ENCODE results near the gene CCNY.
A peak's percentile ranks its signal among the peaks of the same experiment; 100 is the strongest.

CCNY gene

DNA sequence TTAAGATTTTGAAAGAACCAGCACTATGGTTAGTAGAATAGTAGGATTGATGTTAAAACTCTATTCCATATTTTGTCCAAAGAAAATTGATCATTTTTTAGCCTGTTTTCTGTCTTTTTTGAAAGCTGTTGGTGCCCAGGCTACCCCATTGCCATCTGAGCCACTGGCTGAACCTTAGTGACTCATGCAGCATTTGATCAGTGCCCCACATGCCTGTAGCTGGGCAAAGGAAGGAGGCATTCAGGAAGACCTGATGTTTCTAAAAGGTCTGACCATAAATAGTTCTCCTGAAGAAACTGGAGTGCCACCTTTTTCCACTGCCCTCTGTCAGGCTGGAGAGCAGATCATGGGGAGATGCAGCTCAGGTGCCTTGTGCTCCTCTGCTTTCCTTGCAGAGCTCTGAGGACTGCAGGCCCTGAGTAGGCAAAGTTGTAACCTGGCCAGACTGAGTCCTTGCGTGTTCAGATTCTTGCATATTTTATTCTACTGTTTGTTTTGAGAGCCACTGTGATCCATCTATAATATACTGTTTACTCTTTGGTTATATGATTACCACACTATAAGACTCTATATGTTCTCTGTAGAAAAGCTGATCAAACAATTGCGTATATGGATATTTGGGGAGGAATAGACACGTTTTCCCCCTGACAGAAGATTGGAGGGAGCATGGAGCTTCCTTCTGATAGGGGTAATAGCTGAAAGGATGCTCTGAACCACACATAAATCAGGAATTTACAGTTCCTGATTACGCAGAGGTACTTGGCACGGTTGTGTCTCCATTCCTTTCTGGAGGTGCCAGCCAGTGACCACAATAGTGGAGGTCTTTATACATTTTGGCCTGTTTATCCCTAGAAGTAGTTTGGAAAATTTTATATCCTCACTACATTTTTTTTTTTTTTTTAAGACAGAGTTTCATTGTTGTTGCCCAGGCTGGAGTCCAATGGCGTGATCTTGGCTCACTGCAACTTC, 219.9 kb downstream of the CCNY start:
- Mint-ChIP-seq H3K9me3 (no peaks in the 10 kb centered on the region), H3K27ac (no peak overlapping the region), H3K4me3 (no peak overlapping the region), H3K27me3 (ENCODE audit: low read depth) (no peaks in the 10 kb centered on the region), H3K36me3 (ENCODE audit: low read depth) (peaks cover 3% of the 10 kb centered on the region), H3K4me1 (ENCODE audit: low read depth) (no peaks in the 10 kb centered on the region)

DNA sequence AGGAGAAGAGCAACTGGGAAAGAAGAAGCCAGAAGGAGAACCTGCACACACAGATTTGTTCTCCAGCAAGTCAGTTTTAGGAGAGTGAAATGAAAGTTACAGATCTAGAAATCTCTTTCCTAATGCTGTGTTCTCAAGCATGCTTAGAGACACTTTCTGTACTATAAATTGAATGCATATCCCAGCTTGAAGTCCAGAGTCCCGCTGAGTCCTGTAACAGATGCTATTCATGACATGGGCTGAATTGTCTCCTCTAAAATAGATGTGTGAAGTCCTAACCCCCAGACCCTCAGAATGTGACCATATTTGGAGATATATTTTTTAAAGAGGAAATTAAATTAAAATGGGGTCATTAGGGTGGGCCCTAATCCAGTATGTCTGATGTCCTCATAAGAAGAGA, 222.0 kb downstream of the CCNY start:
- H3K9me3 Mint-ChIP-seq = no peaks in the 10 kb centered on the region
- H3K4me3 Mint-ChIP-seq = no peak overlapping the region
- no peak overlapping the region for H3K27ac Mint-ChIP-seq
- H3K36me3 Mint-ChIP-seq (ENCODE audit: low read depth) = peaks cover 5% of the 10 kb centered on the region
- no peaks in the 10 kb centered on the region for H3K27me3 Mint-ChIP-seq (ENCODE audit: low read depth)
- H3K4me1 Mint-ChIP-seq (ENCODE audit: low read depth) = peaks cover 5% of the 10 kb centered on the region

DNA sequence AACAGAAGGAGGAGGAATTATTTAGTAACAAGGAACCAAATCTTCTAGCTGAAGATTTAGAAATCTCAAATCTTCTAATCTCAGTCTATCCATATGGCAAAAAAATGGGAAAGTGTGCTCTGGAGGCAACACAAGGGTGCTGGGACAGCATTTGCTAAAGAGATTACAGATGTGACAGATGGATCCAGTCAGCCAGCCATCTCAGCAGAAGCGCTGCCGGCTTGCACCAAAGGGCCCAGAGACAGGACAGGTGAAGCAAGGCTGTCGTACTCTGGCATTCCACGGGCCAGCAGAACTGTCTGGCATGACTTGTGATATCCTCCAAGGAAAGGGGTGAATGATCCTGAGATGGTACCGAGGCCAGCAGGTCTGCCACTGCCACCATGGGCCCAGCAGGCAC, 223.1 kb downstream of the CCNY start:
- peaks cover 6% of the 10 kb centered on the region for H3K36me3 Mint-ChIP-seq (ENCODE audit: low read depth)
- H3K27me3 Mint-ChIP-seq (ENCODE audit: low read depth) = no peaks in the 10 kb centered on the region
- H3K4me1 Mint-ChIP-seq (ENCODE audit: low read depth) = peaks cover 8% of the 10 kb centered on the region
- no peaks in the 10 kb centered on the region for H3K9me3 Mint-ChIP-seq
- H3K27ac Mint-ChIP-seq = no peak overlapping the region
- no peak overlapping the region for H3K4me3 Mint-ChIP-seq

DNA sequence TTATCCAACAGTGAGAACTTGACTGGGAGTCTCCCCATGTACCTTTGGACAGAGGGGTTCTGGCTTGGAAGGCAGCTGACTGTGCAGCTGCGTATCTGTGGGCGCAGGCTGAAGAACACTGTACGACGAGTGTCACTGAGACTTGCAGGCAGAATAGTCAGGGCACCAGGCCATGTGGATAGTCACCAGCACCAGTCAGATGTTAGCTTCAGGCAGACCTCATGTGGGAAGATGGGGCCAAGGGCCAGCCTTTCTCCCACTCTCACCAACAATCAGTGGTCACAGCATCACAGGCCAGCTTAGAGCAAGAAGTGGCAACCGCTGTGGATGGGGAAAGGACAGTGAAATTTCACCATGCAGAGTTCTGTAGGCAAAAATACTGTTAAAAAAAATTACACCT, 225.4 kb downstream of the CCNY start:
- Mint-ChIP-seq H3K4me3 (no peak overlapping the region), H3K27ac (no peak overlapping the region), H3K9me3 (no peaks in the 10 kb centered on the region), H3K4me1 (ENCODE audit: low read depth) (peaks cover 10% of the 10 kb centered on the region), H3K36me3 (ENCODE audit: low read depth) (peaks cover 13% of the 10 kb centered on the region), H3K27me3 (ENCODE audit: low read depth) (no peaks in the 10 kb centered on the region)

DNA sequence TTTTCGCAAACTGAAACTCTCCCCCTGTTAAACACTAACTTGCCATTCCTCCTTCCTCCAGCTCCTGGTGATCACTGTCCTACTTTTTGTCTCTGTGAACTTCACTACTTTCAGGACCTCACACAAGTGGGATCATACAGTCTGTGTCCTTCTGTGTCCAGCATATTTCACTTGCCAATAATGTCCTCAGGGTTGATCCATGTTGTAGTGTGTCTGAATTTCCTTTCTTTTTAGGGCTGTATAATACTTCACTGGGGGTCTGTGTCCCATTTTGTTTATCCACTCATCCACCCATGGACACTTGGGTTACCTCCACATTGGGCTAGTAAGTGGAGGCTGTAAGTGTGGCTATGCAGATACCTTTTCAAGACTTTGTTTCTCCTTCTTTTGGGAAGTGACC, 226.1 kb downstream of the CCNY start:
- Mint-ChIP-seq H3K27me3 (ENCODE audit: low read depth) (no peaks in the 10 kb centered on the region), H3K9me3 (no peaks in the 10 kb centered on the region), H3K4me3 (no peak overlapping the region), H3K36me3 (ENCODE audit: low read depth) (peaks cover 13% of the 10 kb centered on the region), H3K4me1 (ENCODE audit: low read depth) (peaks cover 10% of the 10 kb centered on the region), H3K27ac (no peak overlapping the region)

DNA sequence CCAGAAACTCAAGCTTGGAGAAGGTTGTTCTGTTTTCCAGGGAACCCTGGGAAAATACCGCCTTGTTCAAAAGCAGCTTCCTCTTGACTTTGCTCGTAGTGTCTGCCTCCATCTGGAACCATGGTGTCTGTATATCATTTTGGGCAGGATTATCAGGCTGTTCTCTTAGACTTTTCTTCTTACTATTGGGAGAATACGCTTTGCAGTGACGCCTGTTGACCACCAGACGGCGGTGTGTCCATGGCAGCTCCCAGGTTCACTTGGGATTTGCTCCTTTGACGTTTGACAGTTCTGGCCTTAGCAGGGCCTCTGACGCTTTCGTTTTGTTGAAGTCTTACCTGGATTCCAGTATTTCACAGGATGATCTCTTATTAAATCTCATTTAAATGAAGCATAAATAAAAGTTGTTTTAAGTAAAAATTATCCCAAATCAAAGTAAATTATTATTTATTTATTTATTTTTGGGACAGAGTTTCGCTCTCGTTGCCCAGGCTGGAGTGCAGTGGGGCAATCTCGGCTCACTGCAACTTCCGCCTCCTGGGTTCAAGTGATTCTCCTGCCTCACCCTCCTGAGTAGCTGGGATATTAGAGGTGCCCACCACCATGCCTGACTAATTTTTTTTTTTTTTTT, 227.1 kb downstream of the CCNY start:
- Mint-ChIP-seq H3K9me3 (no peaks in the 10 kb centered on the region), H3K27me3 (ENCODE audit: low read depth) (no peaks in the 10 kb centered on the region), H3K27ac (no peak overlapping the region), H3K4me1 (ENCODE audit: low read depth) (peaks cover 10% of the 10 kb centered on the region), H3K36me3 (ENCODE audit: low read depth) (peaks cover 13% of the 10 kb centered on the region), H3K4me3 (no peak overlapping the region)

DNA sequence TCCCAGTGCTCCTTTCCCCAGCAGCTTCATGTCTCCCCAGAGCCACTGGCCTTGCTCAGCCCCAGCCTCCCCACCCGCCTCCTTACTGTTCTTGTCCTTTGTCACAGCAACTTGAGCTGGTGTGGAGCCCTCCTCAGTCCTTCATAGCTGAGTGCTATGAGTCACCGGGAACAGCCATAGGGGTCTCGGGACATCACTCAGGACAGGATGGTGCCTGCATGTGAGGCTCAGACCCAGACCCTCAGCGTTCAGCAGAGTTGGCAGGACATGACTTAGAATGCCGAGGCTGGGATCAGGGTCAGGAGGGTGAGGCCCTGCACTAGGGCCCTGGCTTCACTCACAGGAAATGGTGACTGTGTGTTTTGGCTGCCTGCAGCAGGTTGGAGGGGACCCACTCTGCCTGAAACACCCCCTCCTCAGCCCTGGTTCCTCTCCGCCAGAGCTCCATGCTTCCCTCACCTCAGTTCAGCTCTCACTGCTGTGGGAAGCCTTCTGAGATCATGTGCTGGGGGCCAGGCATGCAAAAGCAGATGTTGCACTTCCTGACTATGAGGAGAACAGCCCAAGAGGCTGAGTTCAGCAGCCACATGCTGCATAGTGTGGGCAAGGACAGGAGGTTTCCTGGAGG, 228.1 kb downstream of the CCNY start:
- Mint-ChIP-seq H3K9me3 (no peaks in the 10 kb centered on the region), H3K4me1 (ENCODE audit: low read depth) (peaks cover 10% of the 10 kb centered on the region), H3K4me3 (no peak overlapping the region), H3K27me3 (ENCODE audit: low read depth) (no peaks in the 10 kb centered on the region), H3K27ac (no peak overlapping the region), H3K36me3 (ENCODE audit: low read depth) (peaks cover 11% of the 10 kb centered on the region)

DNA sequence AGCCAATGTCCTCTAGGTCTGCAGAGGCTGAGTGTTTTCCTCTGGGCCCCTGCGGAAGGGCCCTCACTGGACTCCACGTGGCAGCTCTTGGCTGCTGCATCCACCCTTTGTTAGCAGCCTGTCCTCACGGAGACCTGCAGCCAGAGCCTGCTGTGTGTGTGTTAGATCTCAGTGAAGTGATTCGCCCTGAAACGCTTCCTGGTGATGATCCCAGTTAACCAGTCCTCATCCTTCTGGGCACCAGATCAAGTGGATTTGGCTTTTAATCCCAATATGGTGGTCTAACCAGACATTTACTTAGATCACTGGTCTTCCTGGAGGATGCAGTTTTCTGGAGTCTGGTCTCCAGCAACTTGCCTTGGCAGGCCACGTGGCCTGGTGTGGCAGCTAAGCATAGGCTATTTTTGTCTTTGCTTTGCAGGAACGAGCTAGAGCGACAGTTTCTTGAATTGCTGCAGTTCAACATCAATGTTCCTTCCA, 229.3 kb downstream of the CCNY start:
- H3K36me3 Mint-ChIP-seq (ENCODE audit: low read depth) = peaks cover 15% of the 10 kb centered on the region
- H3K27me3 Mint-ChIP-seq (ENCODE audit: low read depth) = no peaks in the 10 kb centered on the region
- no peak overlapping the region for H3K4me3 Mint-ChIP-seq
- H3K9me3 Mint-ChIP-seq = no peaks in the 10 kb centered on the region
- H3K27ac Mint-ChIP-seq = peak overlapping the region; percentile 19
- H3K4me1 Mint-ChIP-seq (ENCODE audit: low read depth) = peaks cover 10% of the 10 kb centered on the region

DNA sequence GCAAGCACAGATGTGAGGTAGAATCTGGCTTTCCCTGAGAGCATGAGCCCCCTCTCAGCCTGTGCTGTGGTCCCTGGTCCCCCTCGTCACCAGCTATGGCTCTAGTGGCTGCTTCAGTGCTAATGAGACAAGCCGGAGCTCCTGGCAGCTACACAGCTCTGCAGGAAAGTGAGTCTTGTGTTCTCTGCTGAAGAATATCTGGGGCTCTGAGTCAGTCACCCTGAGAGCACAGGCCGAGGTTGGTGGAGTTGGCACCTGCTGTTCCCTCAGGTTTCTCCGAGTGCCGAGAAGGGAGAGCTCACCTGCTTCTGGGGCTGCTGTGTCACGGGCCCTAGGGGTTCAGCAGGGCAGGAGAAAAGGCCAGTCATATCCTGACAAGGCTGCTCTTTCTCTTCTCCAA, 231.6 kb downstream of the CCNY start:
- Mint-ChIP-seq H3K4me1 (ENCODE audit: low read depth) (peaks cover 7% of the 10 kb centered on the region), H3K27me3 (ENCODE audit: low read depth) (no peaks in the 10 kb centered on the region), H3K9me3 (no peaks in the 10 kb centered on the region), H3K36me3 (ENCODE audit: low read depth) (peaks cover 19% of the 10 kb centered on the region), H3K4me3 (no peak overlapping the region), H3K27ac (no peak overlapping the region)

DNA sequence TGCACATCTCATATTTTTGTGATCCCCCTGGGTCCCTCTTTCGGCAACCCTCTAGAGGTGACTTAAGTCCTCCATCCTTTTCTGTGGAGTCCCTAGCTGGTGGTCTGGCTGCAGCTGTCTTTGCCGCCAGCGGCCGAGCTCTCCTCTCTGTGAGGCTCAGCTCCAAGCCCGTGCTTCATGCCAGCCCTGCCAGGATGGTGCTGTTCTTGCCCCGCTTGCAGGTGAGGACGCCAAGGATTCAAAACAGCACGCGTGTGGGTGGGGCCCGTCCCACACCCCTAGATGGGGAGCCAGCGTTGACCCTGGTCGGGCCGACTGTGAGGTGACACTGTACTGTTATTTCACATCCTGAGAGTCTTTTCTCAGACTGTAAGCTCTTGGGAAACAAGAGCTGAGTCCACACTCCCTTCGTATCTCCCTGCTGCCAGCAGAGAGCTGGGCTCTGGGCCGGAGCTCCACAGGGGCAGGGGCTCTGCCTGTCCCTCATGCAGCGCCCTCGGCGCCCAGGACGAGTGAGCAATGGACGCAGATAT, 232.2 kb downstream of the CCNY start:
- Mint-ChIP-seq H3K9me3 (no peaks in the 10 kb centered on the region), H3K27ac (no peak overlapping the region), H3K4me1 (ENCODE audit: low read depth) (peaks cover 4% of the 10 kb centered on the region), H3K4me3 (no peak overlapping the region), H3K36me3 (ENCODE audit: low read depth) (peaks cover 16% of the 10 kb centered on the region), H3K27me3 (ENCODE audit: low read depth) (no peaks in the 10 kb centered on the region)

DNA sequence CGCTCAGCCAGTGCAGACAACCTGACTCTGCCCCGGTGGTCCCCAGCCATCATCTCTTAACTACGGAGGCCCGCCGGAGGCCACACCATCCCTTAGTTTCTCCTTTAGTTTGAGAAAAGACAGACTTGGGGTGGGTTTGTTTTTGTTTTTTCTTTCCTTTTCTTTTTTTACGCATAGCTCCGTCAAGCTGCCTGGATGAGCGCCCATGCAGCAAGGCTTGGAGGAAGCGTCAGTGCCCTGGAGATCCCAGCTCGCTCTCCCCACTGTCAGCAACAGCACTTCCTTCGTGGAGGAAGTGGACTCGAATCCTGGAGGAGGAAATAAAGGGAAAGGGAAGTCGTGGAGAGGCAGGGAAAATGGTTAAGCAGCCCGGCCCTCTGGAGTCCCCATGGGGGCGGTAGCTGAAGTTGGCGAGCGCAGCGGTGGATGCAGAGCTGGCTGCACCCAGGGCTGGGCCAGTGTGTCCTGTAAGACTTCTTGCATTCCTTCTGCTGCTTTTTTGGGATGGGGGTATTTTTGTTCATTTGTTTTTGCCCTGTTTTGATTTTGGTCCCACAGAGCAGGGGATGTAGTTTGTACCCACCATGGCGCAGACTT, 232.9 kb downstream of the CCNY start:
- Mint-ChIP-seq H3K4me1 (ENCODE audit: low read depth) (peaks cover 4% of the 10 kb centered on the region), H3K9me3 (no peaks in the 10 kb centered on the region), H3K4me3 (no peak overlapping the region), H3K36me3 (ENCODE audit: low read depth) (peaks cover 16% of the 10 kb centered on the region), H3K27me3 (ENCODE audit: low read depth) (no peaks in the 10 kb centered on the region), H3K27ac (no peak overlapping the region)

DNA sequence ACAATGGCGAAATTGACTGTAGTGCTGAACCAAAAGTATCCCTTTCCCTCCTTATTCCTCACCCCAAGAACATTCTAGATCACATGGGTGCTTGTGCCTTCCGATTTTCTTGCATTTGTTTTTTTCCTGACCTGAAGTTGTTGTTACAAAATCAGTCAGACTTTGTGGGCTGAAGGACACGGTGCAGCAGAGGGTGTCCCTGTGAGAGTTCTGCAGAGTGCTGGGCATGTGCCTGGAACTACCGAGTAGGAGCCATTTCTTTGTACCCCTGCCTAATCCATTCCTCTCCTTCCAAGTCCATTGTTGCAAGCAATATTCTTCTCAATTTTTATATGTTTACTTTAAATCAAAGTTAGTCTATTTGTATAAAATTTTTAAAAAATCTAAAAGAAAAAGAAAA, 233.5 kb downstream of the CCNY start:
- Mint-ChIP-seq H3K27ac (no peak overlapping the region), H3K9me3 (no peaks in the 10 kb centered on the region), H3K36me3 (ENCODE audit: low read depth) (peaks cover 16% of the 10 kb centered on the region), H3K27me3 (ENCODE audit: low read depth) (no peaks in the 10 kb centered on the region), H3K4me3 (no peak overlapping the region), H3K4me1 (ENCODE audit: low read depth) (no peaks in the 10 kb centered on the region)

DNA sequence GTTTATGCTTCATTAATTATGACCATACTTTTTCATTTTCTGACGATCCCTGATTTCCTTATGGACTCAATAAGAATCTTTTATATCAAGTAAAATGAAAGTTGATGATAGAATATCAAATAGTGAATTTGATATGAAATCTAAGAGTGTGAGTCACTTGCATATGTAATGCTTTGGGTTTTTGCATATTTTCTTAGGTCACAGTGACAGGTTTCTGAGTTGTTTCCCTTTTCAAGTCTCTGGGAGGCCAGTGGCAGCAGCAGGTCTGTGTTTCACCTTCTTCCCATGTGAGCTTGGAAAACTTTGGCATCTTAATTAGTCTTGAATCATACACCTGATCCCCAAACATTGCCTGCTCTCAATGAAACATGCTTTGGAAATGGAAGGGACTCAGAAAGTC, 234.1 kb downstream of the CCNY start:
- H3K4me3 Mint-ChIP-seq = no peak overlapping the region
- no peaks in the 10 kb centered on the region for H3K27me3 Mint-ChIP-seq (ENCODE audit: low read depth)
- H3K36me3 Mint-ChIP-seq (ENCODE audit: low read depth) = peaks cover 18% of the 10 kb centered on the region
- H3K27ac Mint-ChIP-seq = no peak overlapping the region
- peaks cover 2% of the 10 kb centered on the region for H3K4me1 Mint-ChIP-seq (ENCODE audit: low read depth)
- no peaks in the 10 kb centered on the region for H3K9me3 Mint-ChIP-seq

DNA sequence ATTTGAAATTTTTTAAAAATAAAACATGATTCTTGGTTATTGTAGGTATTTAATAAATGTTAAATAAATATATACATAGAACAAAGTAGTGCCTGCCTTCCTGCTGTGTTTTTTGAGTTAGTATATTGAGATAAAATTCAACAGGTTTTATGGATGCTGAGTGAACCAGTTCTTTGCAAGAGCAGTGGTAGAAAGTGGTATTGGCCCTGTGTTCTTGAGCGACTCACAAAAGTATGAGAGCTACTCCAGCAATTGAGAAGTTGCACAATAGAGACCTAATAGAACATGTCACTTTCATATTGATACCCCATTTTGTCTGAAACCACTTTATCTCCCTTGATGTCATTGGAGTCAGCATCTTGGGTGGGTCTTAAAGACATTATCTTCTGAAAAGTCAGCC, 236.3 kb downstream of the CCNY start:
- H3K27ac Mint-ChIP-seq = no peak overlapping the region
- no peak overlapping the region for H3K4me3 Mint-ChIP-seq
- H3K4me1 Mint-ChIP-seq (ENCODE audit: low read depth) = peaks cover 2% of the 10 kb centered on the region
- H3K9me3 Mint-ChIP-seq = no peaks in the 10 kb centered on the region
- peaks cover 11% of the 10 kb centered on the region for H3K36me3 Mint-ChIP-seq (ENCODE audit: low read depth)
- H3K27me3 Mint-ChIP-seq (ENCODE audit: low read depth) = no peaks in the 10 kb centered on the region
